WERI-Rb-1 (cell line): Measurements from ENCODE around the gene RBMY1A1.
"Not testable (repeated sequence)": the region's sequence is repeated elsewhere in the genome, so short reads cannot be mapped to it uniquely, and the experiment has no call there.

Experiments
- DNase-seq: peaks from one replicate; pipeline ENCODE4 v3.0.0-alpha.2; 2020
- H3K27ac ChIP-seq: fragments of 250-450 bp; sonication (Bioruptor Pico); 2 replicates; pipeline ENCODE4 v1.5.1; 2020; ENCODE audit warnings: mild to moderate bottlenecking, moderate library complexity
- H3K27me3 ChIP-seq: fragments of 250-450 bp; sonication (Bioruptor Pico); 2 replicates; pipeline ENCODE4 v1.5.1; 2021; ENCODE audit warnings: mild to moderate bottlenecking, low read depth, moderate library complexity; ENCODE audit not compliant: insufficient read depth, severe bottlenecking
- H3K36me3 ChIP-seq: fragments of 250-450 bp; sonication (Bioruptor Pico); 2 replicates; pipeline ENCODE4 v1.5.1; 2020; ENCODE audit warnings: mild to moderate bottlenecking, moderate library complexity
- H3K4me3 ChIP-seq: 2 replicates; pipeline ENCODE4 v1.5.1; 2011; ENCODE audit warnings: low read depth, mild to moderate bottlenecking, control low read depth, low read length
- H3K9me3 ChIP-seq: fragments of 250-450 bp; sonication (Bioruptor Pico); 2 replicates; pipeline ENCODE4 v1.5.1; 2021; ENCODE audit warnings: mild to moderate bottlenecking, moderate library complexity; ENCODE audit not compliant: severe bottlenecking
- TF ChIP-seq, protein P1 (sequence below): IDR thresholded peaks from 2 replicates; pipeline ENCODE4 v1.5.1; 2011; ENCODE audit warnings: low read depth, mild to moderate bottlenecking, control low read depth, inconsistent platforms, low read length

RBMY1A1 gene

GRCh38 chrY:21534579-21534978 is at the start of gene RBMY1A1:
Gene RBMY1A1 (plus strand): TSS chrY:21534879. CDS start chrY:21536892, 2,013 bp downstream.
- not testable (repeated sequence) for DNase-seq, H3K27me3 ChIP-seq, H3K9me3 ChIP-seq, H3K27ac ChIP-seq, H3K36me3 ChIP-seq, H3K4me3 ChIP-seq

- not testable (repeated sequence) for H3K27me3 ChIP-seq, H3K36me3 ChIP-seq, H3K9me3 ChIP-seq, H3K27ac ChIP-seq, H3K4me3 ChIP-seq, DNase-seq
Measured at GRCh38 chrY:21511038-21511437, 23.6 kb upstream of the RBMY1A1 start, which contains the start of gene RBMY1B. Gene RBMY1B (plus strand): TSS chrY:21511338. CDS start chrY:21513351, 2,013 bp downstream.

DNA sequence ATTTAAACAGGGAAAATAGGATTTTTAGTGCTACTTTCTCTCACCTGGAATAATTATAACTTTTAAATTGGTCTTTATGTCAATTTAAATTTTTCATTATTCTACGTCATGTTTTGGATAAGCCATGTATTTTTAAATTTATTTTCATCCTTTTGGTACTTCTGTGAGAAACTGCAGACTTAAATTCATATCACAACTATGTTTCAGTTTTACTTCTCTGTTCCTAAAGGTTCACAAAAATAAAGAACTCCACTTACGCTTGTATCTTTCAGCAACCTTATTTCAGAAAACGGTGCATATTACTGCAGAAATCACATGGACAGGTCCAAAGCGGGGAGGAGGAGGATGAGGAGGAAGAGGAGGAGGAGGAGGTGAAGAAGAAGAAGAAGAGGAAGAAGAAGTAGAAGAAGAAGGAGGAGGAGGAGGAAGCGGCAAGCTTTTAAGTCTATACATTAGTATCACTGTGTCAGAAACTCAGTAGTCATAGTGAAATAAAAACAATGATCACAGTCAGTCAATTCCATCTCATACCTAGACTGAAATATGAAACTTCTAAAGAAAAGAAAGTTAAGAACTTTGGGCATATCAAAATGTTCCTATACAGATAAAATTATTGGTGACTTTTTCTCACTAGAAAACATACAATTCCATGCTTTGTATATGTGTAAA is 24.8 kb downstream of the RBMY1A1 start:
- not testable (repeated sequence) for DNase-seq, H3K36me3 ChIP-seq, H3K4me3 ChIP-seq, H3K27me3 ChIP-seq, H3K27ac ChIP-seq, H3K9me3 ChIP-seq

GRCh38 chrY:21585449-21585848 is 50.8 kb downstream of the RBMY1A1 start:
- H3K36me3 ChIP-seq = no peaks in the 10 kb centered on the region
- no peak overlapping the region for H3K27ac ChIP-seq
- no peaks in the 10 kb centered on the region for H3K9me3 ChIP-seq
- no peaks in the 10 kb centered on the region for H3K27me3 ChIP-seq
- no peak for DNase-seq
- no peak overlapping the region for H3K4me3 ChIP-seq
- TF ChIP-seq, protein P1, sequence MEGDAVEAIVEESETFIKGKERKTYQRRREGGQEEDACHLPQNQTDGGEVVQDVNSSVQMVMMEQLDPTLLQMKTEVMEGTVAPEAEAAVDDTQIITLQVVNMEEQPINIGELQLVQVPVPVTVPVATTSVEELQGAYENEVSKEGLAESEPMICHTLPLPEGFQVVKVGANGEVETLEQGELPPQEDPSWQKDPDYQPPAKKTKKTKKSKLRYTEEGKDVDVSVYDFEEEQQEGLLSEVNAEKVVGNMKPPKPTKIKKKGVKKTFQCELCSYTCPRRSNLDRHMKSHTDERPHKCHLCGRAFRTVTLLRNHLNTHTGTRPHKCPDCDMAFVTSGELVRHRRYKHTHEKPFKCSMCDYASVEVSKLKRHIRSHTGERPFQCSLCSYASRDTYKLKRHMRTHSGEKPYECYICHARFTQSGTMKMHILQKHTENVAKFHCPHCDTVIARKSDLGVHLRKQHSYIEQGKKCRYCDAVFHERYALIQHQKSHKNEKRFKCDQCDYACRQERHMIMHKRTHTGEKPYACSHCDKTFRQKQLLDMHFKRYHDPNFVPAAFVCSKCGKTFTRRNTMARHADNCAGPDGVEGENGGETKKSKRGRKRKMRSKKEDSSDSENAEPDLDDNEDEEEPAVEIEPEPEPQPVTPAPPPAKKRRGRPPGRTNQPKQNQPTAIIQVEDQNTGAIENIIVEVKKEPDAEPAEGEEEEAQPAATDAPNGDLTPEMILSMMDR = no peak

DNA sequence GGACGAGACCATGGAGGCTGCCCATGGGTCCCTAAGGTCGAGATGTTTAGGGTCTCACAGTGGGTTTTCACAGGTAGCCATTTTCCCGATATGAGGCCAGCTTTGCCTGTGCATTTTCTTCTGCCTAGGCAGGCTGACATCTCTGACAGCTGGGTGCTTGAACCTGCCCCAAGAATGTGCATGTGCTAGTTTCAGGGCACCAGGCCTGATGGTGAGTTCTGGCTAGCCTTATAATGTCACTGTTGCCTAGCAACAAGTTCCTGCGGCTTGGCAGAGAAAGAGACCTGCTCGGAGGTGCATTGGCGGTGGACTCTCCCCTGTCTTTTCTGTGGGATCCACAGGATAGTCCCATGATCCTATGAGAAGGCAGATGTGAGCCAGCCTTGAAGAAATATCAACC is 51.8 kb downstream of the RBMY1A1 start:
- H3K9me3 ChIP-seq, H3K27me3 ChIP-seq, H3K4me3 ChIP-seq, H3K36me3 ChIP-seq, DNase-seq, H3K27ac ChIP-seq: not testable (repeated sequence)

GRCh38 chrY:21592059-21592458 is 57.4 kb downstream of the RBMY1A1 start:
- Histone ChIP-seq H3K9me3 (no peaks in the 10 kb centered on the region), H3K36me3 (no peaks in the 10 kb centered on the region), H3K4me3 (no peak overlapping the region), H3K27me3 (no peaks in the 10 kb centered on the region), H3K27ac (no peak overlapping the region)
- DNase-seq = no peak
- TF ChIP-seq, protein P1 = no peak

DNA sequence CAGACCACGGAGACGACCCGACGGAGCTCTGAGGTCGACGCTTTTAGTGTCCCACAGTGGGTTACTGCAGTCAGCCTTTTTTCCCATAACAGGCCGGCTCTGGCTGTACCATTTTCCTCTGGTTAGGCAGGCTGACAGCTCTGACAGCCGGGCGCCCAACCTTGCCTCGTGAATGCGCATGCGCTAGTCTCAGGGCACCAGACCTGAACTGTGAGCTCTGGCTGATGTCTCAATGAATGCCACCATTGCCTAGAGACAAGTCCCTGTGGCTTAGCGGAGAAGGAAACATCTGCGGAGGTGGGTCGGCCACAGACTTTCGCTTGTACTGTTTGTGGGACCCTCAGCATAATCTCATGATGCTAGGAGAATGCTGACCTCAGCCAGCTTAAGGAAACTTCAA is 61.6 kb downstream of the RBMY1A1 start:
- not testable (repeated sequence) for H3K27me3 ChIP-seq, H3K4me3 ChIP-seq, H3K36me3 ChIP-seq, DNase-seq, H3K9me3 ChIP-seq, H3K27ac ChIP-seq
